ENCODE measurements around the gene RPS6KA3. TPM values are rescaled to one million over a fixed set of nuclear protein-coding genes. Genes with fewer than 3 reads are reported as not detected.

The RPS6KA3 gene
- total and polyA plus RNA-seq, 2 experiments from 2014 or later: 38.6 to 99.4 TPM

GRCh38 chrX:20265726-20266681 is 705 bp downstream of the RPS6KA3 start:
- Histone ChIP-seq H4K20me1 (ENCODE audit: insufficient read depth, poor library complexity, severe bottlenecking) (peaks cover 5% of the 10 kb centered on the region), H3K27me3 (no peaks in the 10 kb centered on the region), H3K79me2 (peaks cover 49% of the 10 kb centered on the region), H2AFZ (no peak overlapping the region), H3K27ac (peak overlapping the region; percentile 94), H3K4me2 (peak overlapping the region; percentile 86), H3K9me2 (replicated peaks; ENCODE audit: insufficient read depth) (no peaks in the 10 kb centered on the region), H3K9me3 (ENCODE audit: low read depth) (no peaks in the 10 kb centered on the region), H3K4me3 (peak overlapping the region; percentile 90), H3K4me1 (ENCODE audit: insufficient read depth) (peaks cover 5% of the 10 kb centered on the region), H3K36me3 (replicated peaks; ENCODE audit: insufficient read depth, low read depth) (no peaks in the 10 kb centered on the region)
- 40% methylated on average over 40 of the region's 75 CpGs for WGBS (ENCODE audit: low lambda C conversion rate, missing lambda C conversion rate)
- TF ChIP-seq EZH2phosphoT487 (IDR thresholded peaks at IDR 0.05; ENCODE audit: low read depth, severe bottlenecking, unreplicated experiment) (no peak), CTCF (IDR thresholded peaks at IDR 0.05; ENCODE audit: poor library complexity) (no peak), EZH2 (IDR thresholded peaks at IDR 0.05; ENCODE audit: borderline replicate concordance) (no peak)
- peak; percentile 55 for DNase-seq (ENCODE audit: low spot score)

GRCh38 chrX:20265221-20265725 is 1.4 kb downstream of the RPS6KA3 start:
- H3K4me2 ChIP-seq: peak overlapping the region; percentile 86
- peaks cover 5% of the 10 kb centered on the region for H3K4me1 ChIP-seq (ENCODE audit: insufficient read depth)
- H4K20me1 ChIP-seq (ENCODE audit: insufficient read depth, poor library complexity, severe bottlenecking): peaks cover 5% of the 10 kb centered on the region
- peak; percentile 74 for DNase-seq (ENCODE audit: low spot score)
- H3K79me2 ChIP-seq: peaks cover 56% of the 10 kb centered on the region
- no peak for TF ChIP-seq EZH2phosphoT487 (IDR thresholded peaks at IDR 0.05; ENCODE audit: low read depth, severe bottlenecking, unreplicated experiment)
- TF ChIP-seq EZH2 (IDR thresholded peaks at IDR 0.05; ENCODE audit: borderline replicate concordance): no peak
- TF ChIP-seq CTCF (IDR thresholded peaks at IDR 0.05; ENCODE audit: poor library complexity): no peak
- H3K27me3 ChIP-seq: no peaks in the 10 kb centered on the region
- H3K9me2 ChIP-seq (replicated peaks; ENCODE audit: insufficient read depth): no peaks in the 10 kb centered on the region
- no peaks in the 10 kb centered on the region for H3K36me3 ChIP-seq (replicated peaks; ENCODE audit: insufficient read depth, low read depth)
- peak overlapping the region; percentile 48 for H2AFZ ChIP-seq
- H3K4me3 ChIP-seq: peak overlapping the region; percentile 90
- peak overlapping the region; percentile 94 for H3K27ac ChIP-seq
- H3K9me3 ChIP-seq (ENCODE audit: low read depth): no peaks in the 10 kb centered on the region
- 36% methylated on average over 26 of the region's 26 CpGs for WGBS (ENCODE audit: low lambda C conversion rate, missing lambda C conversion rate)

GRCh38 chrX:20263474-20263873 is 3.2 kb downstream of the RPS6KA3 start:
- Histone ChIP-seq H3K4me3 (no peak overlapping the region), H3K4me1 (ENCODE audit: insufficient read depth) (peaks cover 5% of the 10 kb centered on the region), H3K4me2 (peak overlapping the region; percentile 86), H3K9me2 (replicated peaks; ENCODE audit: insufficient read depth) (no peaks in the 10 kb centered on the region), H3K9me3 (ENCODE audit: low read depth) (no peaks in the 10 kb centered on the region), H3K36me3 (replicated peaks; ENCODE audit: insufficient read depth, low read depth) (no peaks in the 10 kb centered on the region), H4K20me1 (ENCODE audit: insufficient read depth, poor library complexity, severe bottlenecking) (peaks cover 5% of the 10 kb centered on the region), H3K27ac (peak overlapping the region; percentile 94), H2AFZ (no peak overlapping the region), H3K27me3 (no peaks in the 10 kb centered on the region), H3K79me2 (peaks cover 71% of the 10 kb centered on the region)
- no peak for TF ChIP-seq CTCF (IDR thresholded peaks at IDR 0.05; ENCODE audit: poor library complexity)
- no peak for TF ChIP-seq EZH2phosphoT487 (IDR thresholded peaks at IDR 0.05; ENCODE audit: low read depth, severe bottlenecking, unreplicated experiment)
- TF ChIP-seq EZH2 (IDR thresholded peaks at IDR 0.05; ENCODE audit: borderline replicate concordance): no peak
- no peak for DNase-seq (ENCODE audit: low spot score)
- WGBS (ENCODE audit: low lambda C conversion rate, missing lambda C conversion rate): 10% methylated on average over 2 of the region's 2 CpGs
